Naive B cell (primary cell): Measurements from ENCODE around the gene LRRTM4. TPM values are rescaled to one million over a fixed set of nuclear protein-coding genes. Genes with fewer than 3 reads are reported as not detected.

Source experiments
- ATAC-seq, 2 donors: fragments of 150-1000 bp; cut with Tn5 transposase; 2 replicates each; pipeline ENCODE4 v1.10.0; 2021; ENCODE audit warnings: low read depth in 2 of 2, mild to moderate bottlenecking in 2 of 2, moderate library complexity in 2 of 2
- DNase-seq: peaks from one replicate; pipeline ENCODE4 v3.0.0; 2022
- H3K27ac Mint-ChIP-seq, 6 donors: one replicate each; pipeline ENCODE4 v1.8.0; 2020 to 2022; ENCODE audit warnings: mild to moderate bottlenecking in 6 of 6, mixed read lengths in 6 of 6, moderate library complexity in 5 of 6, inconsistent platforms in 2 of 6
- H3K27me3 Mint-ChIP-seq, 3 donors: one replicate each; pipeline ENCODE4 v1.8.0; 2021 to 2022; ENCODE audit warnings: mixed read lengths in 3 of 3, mild to moderate bottlenecking in 1 of 3
- H3K36me3 Mint-ChIP-seq, 2 donors: one replicate each; pipeline ENCODE4 v1.8.0; 2020 to 2022; ENCODE audit warnings: mixed read lengths in 2 of 2, inconsistent platforms in 1 of 2, mild to moderate bottlenecking in 1 of 2
- H3K4me1 Mint-ChIP-seq, 3 donors: one replicate each; pipeline ENCODE4 v1.8.0; 2020 to 2022; ENCODE audit warnings: mixed read lengths in 3 of 3, inconsistent platforms in 1 of 3, mild to moderate bottlenecking in 1 of 3, moderate library complexity in 1 of 3
- H3K4me3 Mint-ChIP-seq, 8 donors: one replicate each; pipeline ENCODE4 v1.8.0; 2020 to 2022; ENCODE audit warnings: mild to moderate bottlenecking in 8 of 8, mixed read lengths in 8 of 8, moderate library complexity in 8 of 8, inconsistent platforms in 2 of 8
- H3K9me3 Mint-ChIP-seq, 7 donors: one replicate each; pipeline ENCODE4 v1.8.0; 2020 to 2022; ENCODE audit warnings: mixed read lengths in 7 of 7, mild to moderate bottlenecking in 5 of 7, inconsistent platforms in 2 of 7, moderate library complexity in 1 of 7
- polyA plus RNA-seq, 6 donors: library from polyadenylated mRNA; unstranded; fragments of 300-500 nt; fragmentation: Illumina TruSeq; gene quantifications; one replicate each; pipeline ENCODE4 v1.2.3, GENCODE V29; 2021; ENCODE audit warnings: low read depth in 6 of 6

The LRRTM4 gene
- polyA plus RNA-seq, 6 donors from 2014 or later = not detected

GRCh38 chr2:77434880-77435279, 87.3 kb downstream of the LRRTM4 start:
- no peaks in the 10 kb centered on the region for H3K9me3 Mint-ChIP-seq

GRCh38 chr2:77428946-77429345, 93.2 kb downstream of the LRRTM4 start:
- peaks cover 0 to 8% (median 4%) of the 10 kb centered on the region in 7 donors for H3K9me3 Mint-ChIP-seq

More at GRCh38 chr2:77434880-77435279, 87.3 kb downstream of the LRRTM4 start:
- ATAC-seq (no peak), DNase-seq (no peak)
- Mint-ChIP-seq H3K36me3 (no peaks in the 10 kb centered on the region), H3K27me3 (no peaks in the 10 kb centered on the region), H3K4me1 (no peaks in the 10 kb centered on the region), H3K27ac (no peak overlapping the region), H3K4me3 (no peak overlapping the region)

GRCh38 chr2:77421971-77422370, 100.2 kb downstream of the LRRTM4 start:
- Mint-ChIP-seq H3K9me3 (peaks cover 0 to 4% (median 0%) of the 10 kb centered on the region in 7 donors), H3K36me3 (no peaks in the 10 kb centered on the region)
- DNase-seq = no peak

More at GRCh38 chr2:77428946-77429345, 93.2 kb downstream of the LRRTM4 start:
- no peaks in the 10 kb centered on the region for H3K4me1 Mint-ChIP-seq
- ATAC-seq (no peak), DNase-seq (no peak)
- no peaks in the 10 kb centered on the region for H3K36me3 Mint-ChIP-seq
- H3K4me3 Mint-ChIP-seq = no peak overlapping the region
- no peaks in the 10 kb centered on the region for H3K27me3 Mint-ChIP-seq
- no peak overlapping the region for H3K27ac Mint-ChIP-seq

GRCh38 chr2:77418537-77418936, 103.6 kb downstream of the LRRTM4 start:
- ATAC-seq (no peak), DNase-seq (no peak)
- Mint-ChIP-seq H3K4me3 (no peak overlapping the region), H3K9me3 (peaks cover 0 to 7% (median 0%) of the 10 kb centered on the region in 7 donors), H3K4me1 (no peaks in the 10 kb centered on the region), H3K36me3 (no peaks in the 10 kb centered on the region), H3K27me3 (no peaks in the 10 kb centered on the region), H3K27ac (no peak overlapping the region)

More at GRCh38 chr2:77421971-77422370, 100.2 kb downstream of the LRRTM4 start:
- ATAC-seq = no peak
- no peak overlapping the region for H3K4me3 Mint-ChIP-seq
- H3K4me1 Mint-ChIP-seq = no peaks in the 10 kb centered on the region
- no peaks in the 10 kb centered on the region for H3K27me3 Mint-ChIP-seq
- H3K27ac Mint-ChIP-seq = no peak overlapping the region

- no peaks in the 10 kb centered on the region for H3K36me3 Mint-ChIP-seq
- H3K4me3 Mint-ChIP-seq = no peak overlapping the region
- H3K4me1 Mint-ChIP-seq = no peaks in the 10 kb centered on the region
- H3K9me3 Mint-ChIP-seq = peaks cover 0 to 6% (median 3%) of the 10 kb centered on the region in 7 donors
- no peaks in the 10 kb centered on the region for H3K27me3 Mint-ChIP-seq
- no peak for ATAC-seq
- DNase-seq = no peak
- no peak overlapping the region for H3K27ac Mint-ChIP-seq
Observed at GRCh38 chr2:77404189-77404588, 118.0 kb downstream of the LRRTM4 start.

GRCh38 chr2:77398970-77399600, 123.1 kb downstream of the LRRTM4 start:
- H3K27ac Mint-ChIP-seq = no peak overlapping the region
- no peak for ATAC-seq
- no peaks in the 10 kb centered on the region for H3K4me1 Mint-ChIP-seq
- no peak for DNase-seq
- H3K4me3 Mint-ChIP-seq = no peak overlapping the region
- peaks cover 0 to 5% (median 0%) of the 10 kb centered on the region in 7 donors for H3K9me3 Mint-ChIP-seq
- no peaks in the 10 kb centered on the region for H3K27me3 Mint-ChIP-seq
- H3K36me3 Mint-ChIP-seq = no peaks in the 10 kb centered on the region

GRCh38 chr2:77397763-77398162, 124.4 kb downstream of the LRRTM4 start:
- Mint-ChIP-seq H3K4me3 (no peak overlapping the region), H3K27me3 (no peaks in the 10 kb centered on the region), H3K36me3 (no peaks in the 10 kb centered on the region), H3K4me1 (no peaks in the 10 kb centered on the region), H3K9me3 (peaks cover 0 to 9% (median 2%) of the 10 kb centered on the region in 7 donors), H3K27ac (no peak overlapping the region)
- ATAC-seq = no peak
- no peak for DNase-seq

GRCh38 chr2:77395011-77395410, 127.2 kb downstream of the LRRTM4 start:
- no peak overlapping the region for H3K27ac Mint-ChIP-seq
- H3K4me1 Mint-ChIP-seq = no peaks in the 10 kb centered on the region
- no peaks in the 10 kb centered on the region for H3K27me3 Mint-ChIP-seq
- ATAC-seq (no peak), DNase-seq (no peak)
- H3K9me3 Mint-ChIP-seq = peaks cover 0 to 4% (median 0%) of the 10 kb centered on the region in 7 donors
- no peak overlapping the region for H3K4me3 Mint-ChIP-seq
- H3K36me3 Mint-ChIP-seq = no peaks in the 10 kb centered on the region

- Mint-ChIP-seq H3K27ac (no peak overlapping the region), H3K4me1 (no peaks in the 10 kb centered on the region), H3K27me3 (no peaks in the 10 kb centered on the region), H3K4me3 (no peak overlapping the region), H3K36me3 (no peaks in the 10 kb centered on the region), H3K9me3 (peaks cover 0 to 6% (median 0%) of the 10 kb centered on the region in 7 donors)
- DNase-seq (no peak), ATAC-seq (no peak)
Observed at GRCh38 chr2:77391119-77391518, 131.1 kb downstream of the LRRTM4 start.

GRCh38 chr2:77387324-77387723, 134.9 kb downstream of the LRRTM4 start:
- Mint-ChIP-seq H3K4me1 (no peaks in the 10 kb centered on the region), H3K36me3 (no peaks in the 10 kb centered on the region), H3K4me3 (no peak overlapping the region), H3K27ac (no peak overlapping the region), H3K27me3 (no peaks in the 10 kb centered on the region), H3K9me3 (peaks cover 0 to 4% (median 0%) of the 10 kb centered on the region in 7 donors)
- DNase-seq (no peak), ATAC-seq (no peak)

GRCh38 chr2:77372636-77373035, 149.5 kb downstream of the LRRTM4 start:
- no peaks in the 10 kb centered on the region for H3K36me3 Mint-ChIP-seq
- H3K27ac Mint-ChIP-seq = no peak overlapping the region
- H3K27me3 Mint-ChIP-seq = no peaks in the 10 kb centered on the region
- no peak overlapping the region for H3K4me3 Mint-ChIP-seq
- no peak for DNase-seq
- ATAC-seq = no peak
- H3K4me1 Mint-ChIP-seq = no peaks in the 10 kb centered on the region
- H3K9me3 Mint-ChIP-seq = peaks cover 0 to 5% (median 0%) of the 10 kb centered on the region in 7 donors

GRCh38 chr2:77370511-77370910, 151.7 kb downstream of the LRRTM4 start:
- Mint-ChIP-seq H3K36me3 (no peaks in the 10 kb centered on the region), H3K27ac (no peak overlapping the region), H3K4me3 (no peak overlapping the region), H3K27me3 (no peaks in the 10 kb centered on the region), H3K4me1 (no peaks in the 10 kb centered on the region), H3K9me3 (peaks cover 0 to 6% (median 0%) of the 10 kb centered on the region in 7 donors)
- ATAC-seq (no peak), DNase-seq (no peak)

GRCh38 chr2:77363277-77363676, 158.9 kb downstream of the LRRTM4 start:
- Mint-ChIP-seq H3K4me1 (no peaks in the 10 kb centered on the region), H3K27ac (no peak overlapping the region), H3K27me3 (no peaks in the 10 kb centered on the region), H3K4me3 (no peak overlapping the region), H3K36me3 (no peaks in the 10 kb centered on the region), H3K9me3 (peaks cover 0 to 8% (median 5%) of the 10 kb centered on the region in 7 donors)
- no peak for ATAC-seq
- DNase-seq = no peak

GRCh38 chr2:77348821-77349220, 173.4 kb downstream of the LRRTM4 start:
- peaks cover 0 to 8% (median 3%) of the 10 kb centered on the region in 7 donors for H3K9me3 Mint-ChIP-seq
- no peaks in the 10 kb centered on the region for H3K4me1 Mint-ChIP-seq
- H3K27ac Mint-ChIP-seq = no peak overlapping the region
- DNase-seq (no peak), ATAC-seq (no peak)
- H3K4me3 Mint-ChIP-seq = no peak overlapping the region
- no peaks in the 10 kb centered on the region for H3K27me3 Mint-ChIP-seq
- no peaks in the 10 kb centered on the region for H3K36me3 Mint-ChIP-seq
